ENCODE measurements around the gene SDK2.

The SDK2 gene

DNA sequence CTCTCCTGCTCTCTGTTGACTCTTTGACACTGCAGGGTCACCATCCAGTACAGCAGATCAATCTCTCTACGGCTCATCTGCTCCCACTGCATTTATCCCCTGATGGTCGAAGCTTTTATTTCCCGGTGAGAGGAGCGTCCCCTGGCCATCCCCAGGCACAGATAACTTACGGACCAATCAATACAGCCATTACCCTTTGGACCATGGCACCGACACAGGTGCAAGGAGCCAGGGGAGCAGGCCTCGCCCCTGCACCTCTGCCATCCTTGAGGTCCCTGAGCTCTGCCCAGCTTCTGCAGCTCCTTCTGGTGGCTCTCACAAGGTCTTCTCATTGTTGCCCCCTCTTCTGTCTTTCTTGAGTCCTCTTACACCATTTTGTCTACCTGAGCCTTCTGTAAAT lies 115.6 kb downstream of the SDK2 start:
- no peak for DNase-seq

DNA sequence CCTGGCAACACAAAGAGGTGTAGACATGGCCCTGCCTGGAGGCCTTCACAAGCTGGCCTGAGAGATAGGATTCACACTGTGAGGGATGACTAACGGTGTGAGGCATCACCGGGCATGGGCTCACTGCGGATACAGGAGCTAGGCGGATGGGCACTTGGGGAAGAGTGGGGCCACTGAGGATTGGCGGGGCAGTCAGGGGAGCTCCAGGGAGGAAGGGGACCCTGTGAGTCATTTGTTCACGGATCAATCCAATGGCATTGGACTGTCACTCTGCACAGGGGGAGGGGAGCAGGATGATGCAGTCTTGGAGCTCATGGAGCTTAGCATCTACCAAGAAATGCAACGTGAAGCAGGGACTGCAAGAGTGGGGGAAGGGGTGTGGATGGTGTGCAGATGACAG lies 117.3 kb downstream of the SDK2 start:
- no peak for DNase-seq

DNA sequence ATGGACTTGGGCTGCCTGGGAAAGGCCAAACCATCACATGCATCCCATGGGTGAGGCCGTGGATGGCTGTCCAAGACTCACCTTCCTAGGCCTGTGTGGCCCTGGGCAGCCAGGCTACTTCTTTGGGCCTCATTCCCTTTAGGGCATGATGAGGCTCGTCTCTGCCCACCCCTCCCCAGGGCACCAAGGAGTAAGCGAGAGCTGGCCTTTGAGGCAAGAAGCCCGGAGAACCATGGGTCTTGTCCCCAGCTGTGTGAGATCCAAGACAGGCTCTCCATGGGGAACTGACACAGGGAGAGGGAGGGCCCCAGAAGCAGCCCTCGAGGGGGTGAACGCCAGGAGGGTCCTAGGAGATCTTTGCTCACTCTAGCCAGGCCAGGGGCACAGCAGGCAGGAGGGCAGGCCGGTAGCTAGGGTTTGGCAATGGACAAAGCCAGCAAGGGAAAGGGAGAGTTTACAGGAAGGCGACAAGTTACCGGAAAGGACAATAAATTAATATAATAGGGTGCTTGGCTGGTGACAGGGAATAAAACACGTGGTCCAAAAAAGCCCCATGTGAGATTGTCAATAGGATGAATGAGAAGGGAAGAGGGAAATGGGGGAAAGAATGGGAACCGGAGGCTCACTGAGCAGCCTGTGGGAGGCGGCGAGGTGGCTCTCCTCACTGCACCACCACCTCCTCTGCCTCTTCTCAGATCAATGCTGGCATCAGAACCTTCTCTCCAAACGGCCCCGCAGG lies 119.1 kb downstream of the SDK2 start:
- no peak for DNase-seq

DNA sequence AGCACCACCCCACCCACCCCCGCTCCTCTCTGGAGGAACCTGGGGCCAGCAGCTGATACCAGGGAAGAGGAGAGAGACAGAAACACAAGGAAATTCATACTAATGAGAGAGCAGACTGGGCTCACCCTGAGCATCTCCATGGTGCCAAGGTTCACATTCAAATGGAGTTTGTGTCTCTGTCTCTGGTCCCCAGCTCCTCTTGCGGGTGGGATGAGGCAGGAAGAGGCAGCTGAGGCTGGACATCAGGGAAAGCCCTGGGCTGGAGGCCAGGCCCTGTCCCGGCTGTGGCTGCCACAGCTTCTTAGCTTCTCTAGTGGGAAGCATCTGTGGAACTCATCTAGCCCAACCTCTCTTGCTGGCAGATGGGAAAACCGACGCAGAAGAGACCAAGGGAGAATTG lies 121.5 kb downstream of the SDK2 start:
- DNase-seq = no peak

DNA sequence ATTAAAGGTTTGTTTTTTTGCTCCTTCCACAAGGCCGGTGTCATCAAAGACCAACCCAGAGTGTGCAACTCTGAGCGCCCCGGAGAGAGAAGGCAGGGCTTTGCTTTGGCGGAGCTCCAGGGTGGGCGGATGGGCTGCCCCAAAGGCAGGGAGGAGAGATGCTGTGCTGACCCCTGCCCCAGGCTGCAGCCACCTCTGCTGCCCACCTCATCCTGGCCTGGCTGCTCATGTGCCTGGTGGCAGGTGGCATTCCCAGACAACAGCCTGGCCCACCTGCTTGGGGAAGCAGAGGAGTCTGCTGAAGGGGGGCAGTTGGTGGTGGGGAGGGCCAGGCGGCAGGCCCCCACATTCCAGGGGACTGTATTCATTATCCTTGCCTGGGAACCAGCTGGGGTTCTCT lies 122.1 kb downstream of the SDK2 start:
- no peak for DNase-seq

DNA sequence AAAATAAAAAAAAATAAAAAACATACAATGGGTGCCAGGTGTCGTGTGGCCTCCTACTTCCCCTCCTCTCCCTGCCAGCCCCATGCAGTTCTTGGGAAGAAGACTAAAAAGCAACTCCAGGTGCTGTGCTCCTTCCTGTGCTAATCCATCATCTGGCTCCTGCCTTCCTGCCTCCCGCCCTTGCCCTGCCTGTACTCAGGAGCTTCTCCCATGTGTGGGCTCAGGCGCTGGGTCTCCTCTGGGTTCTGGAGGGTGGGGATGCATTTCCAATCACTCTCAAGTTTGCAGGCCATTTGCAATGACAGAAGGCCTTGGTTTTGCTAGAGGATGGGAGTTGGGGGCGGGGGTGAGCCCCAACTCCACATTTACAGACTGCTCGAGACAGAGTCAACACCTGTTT lies 122.9 kb downstream of the SDK2 start:
- no peak for DNase-seq

DNA sequence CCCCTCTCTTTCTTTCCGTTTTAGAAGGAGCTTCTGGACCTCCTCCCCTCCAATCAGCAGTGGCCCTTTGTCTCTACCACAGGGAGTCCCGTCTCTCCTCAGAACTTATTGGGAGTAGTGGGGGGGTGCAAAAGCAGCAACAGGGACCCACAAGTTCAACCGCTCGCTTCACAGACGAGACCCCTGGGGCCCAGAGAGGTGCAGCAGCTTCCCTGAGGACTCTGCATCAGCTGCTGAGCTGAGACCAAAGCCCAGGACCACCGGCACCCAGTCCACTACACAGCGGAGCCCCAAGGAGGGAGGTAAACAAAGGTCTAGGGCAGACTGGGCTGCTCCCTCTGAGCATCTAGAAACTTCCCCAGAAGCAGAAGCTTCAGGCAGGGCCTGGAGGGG lies 123.9 kb downstream of the SDK2 start:
- DNase-seq = no peak

DNA sequence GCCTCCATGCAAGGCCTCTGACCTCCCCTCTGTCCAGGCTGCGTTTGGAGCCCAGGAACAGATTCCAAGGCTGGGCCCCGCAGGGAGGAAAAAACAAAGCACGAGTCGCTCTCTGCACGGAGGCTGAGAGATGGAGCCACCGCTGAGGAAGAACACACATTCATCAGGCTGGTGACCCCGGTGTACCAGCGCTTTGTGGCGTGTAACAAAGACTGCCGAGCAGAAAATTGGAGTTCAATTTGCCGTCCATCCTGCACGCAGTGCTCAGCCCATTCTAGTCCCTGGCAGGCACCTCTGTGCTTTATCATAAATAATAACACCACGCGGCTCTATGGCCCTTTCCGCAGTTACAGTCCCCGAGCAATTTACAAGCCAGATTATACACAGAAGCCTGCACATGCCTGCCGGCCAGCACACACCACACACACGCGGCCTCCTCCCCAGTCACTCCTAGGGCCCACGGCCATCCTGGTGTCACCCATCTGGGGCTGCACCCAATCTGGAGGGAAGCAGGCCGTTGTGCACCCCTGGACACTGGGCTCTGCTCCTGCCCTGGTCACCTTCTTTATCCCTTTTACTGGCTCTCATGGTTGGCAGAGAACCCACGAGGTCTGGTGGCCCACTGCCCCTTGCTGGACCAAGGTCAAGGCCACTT lies 124.4 kb downstream of the SDK2 start:
- no peak for DNase-seq

DNA sequence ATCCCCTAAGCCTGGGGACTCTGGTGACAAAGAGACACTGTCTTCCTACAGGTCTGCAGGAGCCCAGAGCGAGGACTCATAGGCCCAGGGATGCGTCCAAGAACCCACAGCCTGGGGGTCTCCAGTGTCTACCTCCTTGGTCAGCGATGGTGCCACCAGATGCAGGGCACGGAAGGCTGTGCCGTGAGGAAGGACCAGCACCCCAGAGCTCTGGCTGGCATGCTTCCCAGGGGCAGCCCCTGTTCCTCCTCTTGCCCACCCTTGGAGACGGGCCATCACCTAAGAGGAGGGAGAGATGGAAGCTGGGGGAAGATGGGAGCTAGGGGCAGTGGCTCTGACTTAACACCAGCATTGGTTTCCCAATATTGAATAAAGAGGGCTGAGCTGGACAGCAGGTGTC lies 125.2 kb downstream of the SDK2 start:
- DNase-seq = no peak

DNA sequence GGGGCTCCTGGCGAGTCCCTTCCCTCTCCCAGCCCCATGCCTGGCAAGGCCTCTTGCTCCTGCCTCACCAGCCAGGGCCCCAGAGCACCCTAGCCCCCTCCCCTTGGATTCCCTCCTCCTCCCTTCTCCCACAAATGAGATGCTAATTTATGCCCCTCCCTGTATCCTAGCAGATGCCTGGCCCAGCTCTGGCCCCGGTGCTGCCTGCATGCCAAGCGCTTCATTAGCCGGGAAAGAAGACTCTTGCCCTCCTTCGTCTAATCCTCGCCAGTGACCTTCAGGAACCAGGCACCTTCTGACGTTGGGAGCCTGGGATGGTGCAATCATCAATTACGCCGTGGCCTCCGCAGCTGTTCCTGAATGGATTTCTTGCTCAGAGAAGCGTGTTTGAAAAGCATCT lies 127.8 kb downstream of the SDK2 start:
- no peak for DNase-seq

DNA sequence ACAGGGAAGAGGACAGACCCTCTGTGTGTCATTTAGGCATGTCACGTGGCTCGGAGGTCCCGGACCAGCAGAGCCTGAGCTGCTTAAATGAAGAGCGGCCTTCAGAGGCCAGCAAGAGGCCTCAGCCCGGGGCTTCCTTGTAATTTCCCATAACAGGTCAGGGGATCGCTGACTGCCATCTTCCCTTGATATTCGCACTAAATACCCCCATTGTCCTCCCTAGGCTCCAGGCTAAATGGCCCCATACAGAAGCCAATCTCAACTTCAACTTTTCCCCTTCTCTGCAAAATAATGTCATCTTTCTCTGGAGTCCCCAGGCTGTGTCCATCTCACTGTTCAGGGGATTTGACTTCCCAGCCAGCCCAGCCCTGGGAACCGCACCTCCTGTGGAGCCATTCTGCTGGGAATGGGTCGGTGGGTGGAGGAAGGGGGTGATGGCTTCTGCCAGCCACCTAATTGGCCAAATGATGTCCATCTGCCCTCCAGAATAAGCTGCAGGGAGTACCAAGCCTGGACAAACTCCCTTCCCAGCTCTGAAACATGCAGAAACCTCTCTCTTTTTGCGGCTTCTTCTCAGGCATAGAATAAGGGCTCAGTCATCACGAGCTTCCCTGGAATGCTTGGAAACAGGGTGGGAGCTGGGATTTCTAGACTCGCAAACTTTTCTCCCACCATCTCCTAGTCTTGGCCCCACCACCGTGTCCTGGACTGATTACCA lies 129.9 kb downstream of the SDK2 start:
- DNase-seq = no peak

DNA sequence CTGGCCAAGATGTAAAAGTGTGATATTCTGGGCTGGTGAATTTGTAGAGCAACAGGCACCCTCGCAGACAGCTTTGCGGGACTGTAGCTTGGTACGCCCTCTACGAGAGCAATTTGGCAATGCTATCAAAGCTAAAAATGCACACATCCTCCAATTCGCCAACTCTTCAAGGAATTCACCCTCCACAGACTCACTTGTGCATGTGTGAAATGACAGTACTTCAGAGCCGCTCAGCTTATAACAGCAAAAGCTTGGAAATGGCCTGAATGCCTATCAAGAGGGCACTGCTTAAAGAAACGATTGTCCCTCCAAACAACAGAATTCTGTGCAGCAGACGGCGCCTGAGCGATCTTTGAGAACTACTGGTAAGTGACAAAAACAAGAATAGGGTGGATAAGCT lies 130.8 kb downstream of the SDK2 start:
- no peak for DNase-seq

DNA sequence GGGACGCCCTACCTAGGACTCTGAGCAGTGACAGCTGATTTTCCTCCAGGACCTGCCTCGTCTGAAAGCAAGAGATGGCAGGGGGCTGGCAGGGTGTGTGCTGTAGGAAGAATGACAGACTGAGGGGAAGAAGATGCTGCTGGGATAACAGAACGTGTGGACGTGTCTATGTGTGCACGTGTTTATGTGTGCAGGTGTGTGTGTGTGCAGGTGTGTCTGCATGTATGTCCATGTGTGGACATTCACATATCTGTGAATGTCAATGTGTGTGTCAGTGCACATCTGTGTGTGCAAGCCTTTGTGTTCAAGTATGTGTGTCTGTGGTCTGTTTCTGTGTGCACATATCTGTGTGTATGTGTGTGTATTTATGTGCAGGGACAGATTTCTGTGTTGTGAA lies 132.5 kb downstream of the SDK2 start:
- DNase-seq = no peak

DNA sequence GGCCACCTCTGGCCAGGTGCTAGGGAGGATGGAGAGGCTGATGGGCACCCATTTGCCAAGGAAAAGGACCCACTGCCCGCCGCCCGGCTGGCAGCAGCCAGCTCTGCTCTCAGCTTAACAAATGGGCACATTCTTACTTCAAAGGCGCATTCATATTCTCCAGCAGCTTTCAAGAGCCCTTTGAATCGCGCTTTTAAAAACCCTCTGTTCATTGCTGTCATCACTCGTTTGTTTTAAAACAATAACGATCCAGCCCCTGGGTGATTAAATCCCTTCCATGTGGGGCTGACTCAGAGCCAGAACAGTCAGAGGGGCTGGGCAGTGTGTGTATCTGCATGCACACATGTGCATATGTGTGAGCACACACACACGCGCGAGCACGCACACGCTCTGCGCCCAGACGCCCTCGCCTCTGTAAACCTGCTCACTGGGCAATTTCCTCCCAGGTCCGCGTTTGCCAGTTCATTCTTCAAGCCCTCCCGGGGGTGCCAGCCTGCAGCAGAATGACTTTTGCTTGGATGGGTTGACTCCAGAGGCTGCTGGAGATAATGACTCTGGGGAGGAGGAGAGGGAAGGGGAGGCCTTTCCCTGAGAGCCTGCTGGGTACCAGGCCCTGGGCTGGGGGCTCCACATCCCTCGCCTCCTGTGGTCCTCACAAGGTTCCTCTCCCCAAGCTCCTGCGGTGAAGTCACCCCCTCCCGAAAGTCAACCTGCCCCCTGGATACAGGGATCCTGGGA lies 133.1 kb downstream of the SDK2 start:
- DNase-seq = no peak

DNA sequence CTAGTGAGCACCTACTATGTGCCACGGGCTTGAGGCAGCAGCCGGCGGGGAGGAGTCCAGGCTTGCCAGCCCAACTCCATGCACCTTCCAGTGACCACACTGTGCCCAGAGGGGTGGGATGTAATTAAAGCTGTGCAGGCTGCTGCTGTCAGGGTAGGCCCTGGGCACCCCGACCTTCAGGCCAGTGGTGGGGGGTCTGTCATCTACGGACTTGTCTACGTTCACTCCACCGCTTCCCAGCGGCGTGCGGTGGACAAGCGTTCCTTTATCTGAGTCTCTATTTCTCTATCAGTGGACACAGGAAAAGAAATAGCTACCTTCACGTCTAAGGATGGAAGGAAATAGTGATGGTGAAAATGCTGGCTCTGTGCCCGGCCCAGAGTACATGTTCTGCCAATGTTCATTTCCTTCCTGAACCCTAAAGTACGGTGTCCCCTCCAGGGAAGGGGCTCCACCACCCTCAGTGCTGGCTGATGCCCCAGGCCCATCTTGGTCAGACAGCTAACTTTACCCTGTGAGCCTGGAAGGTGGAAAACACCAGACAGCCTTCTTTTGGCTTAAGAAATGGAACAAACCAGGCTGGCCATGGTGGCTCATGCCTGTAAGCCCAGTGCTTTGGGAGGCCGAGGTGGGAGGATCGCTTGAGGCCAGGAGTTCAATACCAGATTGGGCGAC lies 135.2 kb downstream of the SDK2 start:
- DNase-seq = no peak

DNA sequence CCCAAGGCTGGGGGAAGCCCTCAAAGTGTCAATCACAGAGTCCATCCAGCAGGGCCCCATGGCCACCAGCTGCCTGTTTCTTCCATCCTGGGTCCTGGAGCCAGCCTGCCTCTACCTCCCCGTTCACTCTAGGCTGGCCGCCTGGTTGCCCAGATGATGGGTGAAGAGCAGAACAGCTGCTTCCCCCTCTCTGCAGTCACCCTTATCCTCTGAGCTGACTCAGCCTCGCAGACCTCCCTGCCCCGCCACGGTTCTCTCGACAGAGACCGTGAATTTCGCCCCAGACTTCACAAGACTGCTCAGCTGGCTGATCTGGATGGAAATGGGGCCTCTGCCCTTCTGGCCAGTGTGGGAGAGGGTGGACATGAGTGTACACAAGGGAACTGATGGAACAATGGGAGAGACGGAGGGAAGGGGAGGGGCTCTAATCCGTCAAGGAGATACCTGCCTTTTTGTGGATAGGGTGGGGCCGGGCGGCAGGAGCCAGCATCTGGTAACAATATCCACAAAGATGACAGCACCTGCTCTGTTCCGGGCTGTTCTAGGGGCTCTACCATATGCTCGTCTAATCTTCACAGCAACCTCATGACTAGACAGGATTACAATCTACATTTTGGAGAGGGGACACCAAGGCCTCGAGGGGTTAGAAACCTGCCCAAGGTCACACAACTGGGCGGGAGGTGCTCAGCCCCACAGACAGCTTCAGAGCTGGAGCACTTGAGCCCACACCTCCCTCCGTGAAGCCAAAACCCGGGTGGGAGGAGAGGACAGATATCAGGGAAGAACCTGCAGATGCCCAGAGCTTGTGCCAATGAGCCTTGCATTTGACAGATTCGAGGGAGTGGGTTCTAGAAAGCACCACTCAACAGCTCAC lies 136.0 kb downstream of the SDK2 start:
- DNase-seq = no peak

DNA sequence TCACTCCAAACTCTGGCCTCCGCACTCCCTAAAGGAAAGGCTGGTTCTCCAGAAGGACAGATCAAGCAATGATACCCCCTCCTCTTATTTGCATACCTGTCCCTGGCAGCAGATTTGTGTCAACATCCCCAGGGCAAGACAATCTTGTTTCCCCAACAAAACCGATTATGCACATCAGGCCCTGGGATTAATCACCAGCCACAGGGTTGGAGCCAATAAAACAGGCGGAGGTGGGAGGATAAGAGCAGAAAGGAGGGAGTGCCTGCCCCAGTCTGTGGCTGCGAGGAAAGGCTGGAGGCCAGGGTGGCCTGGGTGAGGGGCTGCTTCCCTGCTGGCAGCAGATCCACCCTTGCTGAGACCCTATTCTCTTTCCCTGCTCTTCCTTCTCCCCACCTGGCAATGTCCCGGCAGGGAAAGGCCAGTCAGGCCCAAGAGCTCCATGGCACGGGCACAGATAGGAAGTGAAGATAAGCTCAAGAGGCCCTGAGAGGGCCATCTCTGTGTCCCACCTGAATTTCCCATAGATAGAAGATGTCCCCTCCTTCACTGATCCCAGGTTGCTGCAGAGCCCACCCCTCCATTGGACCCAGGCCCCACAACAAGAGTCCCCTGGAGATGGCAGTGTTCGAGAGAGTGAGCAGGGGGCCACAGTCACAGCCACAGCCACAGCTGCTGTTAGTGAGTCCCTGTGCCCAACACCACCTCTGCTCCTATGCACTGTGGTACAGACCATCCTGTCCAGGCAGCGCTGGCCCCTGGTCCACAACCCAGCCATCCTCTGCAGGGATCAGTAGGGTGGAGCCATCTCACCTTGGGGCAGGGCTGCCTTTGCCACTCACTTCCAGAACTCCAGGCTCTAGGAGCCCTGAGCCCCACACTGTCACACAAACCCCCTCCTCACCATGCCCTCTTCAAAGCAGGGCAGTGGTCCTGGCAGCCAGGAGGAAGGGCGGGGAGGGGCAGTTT lies 137.5 kb downstream of the SDK2 start:
- no peak for DNase-seq

DNA sequence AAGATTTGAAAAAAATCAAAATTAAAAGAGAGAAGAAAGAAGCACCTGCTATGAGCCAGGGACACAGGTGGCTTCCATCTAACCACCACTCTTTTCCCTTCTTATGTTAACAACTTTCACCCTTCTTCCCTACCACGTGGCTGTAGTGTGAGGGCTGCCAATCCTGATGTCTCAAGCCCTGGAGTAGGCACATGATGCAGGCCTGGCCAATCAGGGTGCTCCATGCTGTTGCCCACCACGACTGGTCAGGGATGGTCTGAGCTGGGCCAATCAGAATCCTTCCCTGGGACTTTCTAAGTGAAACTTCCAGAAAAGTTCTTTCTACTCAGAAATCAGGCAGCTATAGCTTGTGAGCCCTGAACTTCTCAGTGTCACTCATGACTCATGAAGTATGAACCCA lies 140.7 kb downstream of the SDK2 start:
- DNase-seq = no peak

DNA sequence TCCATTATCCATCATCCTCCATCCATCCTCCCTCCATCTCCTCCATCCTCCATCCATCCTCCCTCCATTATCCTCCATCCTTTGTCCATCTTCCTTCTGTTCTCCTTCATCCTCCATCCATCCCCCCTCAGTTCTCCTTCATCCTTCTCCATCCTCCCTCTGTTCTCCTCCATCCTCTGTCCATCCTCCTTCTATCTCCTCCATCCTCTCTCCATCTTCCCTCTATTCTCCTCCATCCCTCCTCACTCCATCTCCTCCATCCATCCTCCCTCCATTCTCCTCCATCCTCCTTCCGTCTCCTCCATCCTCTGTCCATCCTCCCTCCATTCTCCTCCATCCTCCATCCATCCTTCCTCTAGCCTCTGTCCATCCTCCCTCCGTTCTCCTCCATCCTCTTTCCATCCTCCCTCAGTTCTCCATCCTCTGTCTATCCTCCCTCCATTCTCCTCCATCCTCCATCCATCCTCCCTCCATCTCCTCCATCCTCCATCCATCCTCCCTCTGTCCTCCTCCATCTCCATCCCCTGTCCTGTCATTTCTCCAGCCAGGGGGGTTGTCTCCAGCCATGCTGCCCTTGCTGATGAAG lies 143.7 kb downstream of the SDK2 start:
- DNase-seq = no peak

DNA sequence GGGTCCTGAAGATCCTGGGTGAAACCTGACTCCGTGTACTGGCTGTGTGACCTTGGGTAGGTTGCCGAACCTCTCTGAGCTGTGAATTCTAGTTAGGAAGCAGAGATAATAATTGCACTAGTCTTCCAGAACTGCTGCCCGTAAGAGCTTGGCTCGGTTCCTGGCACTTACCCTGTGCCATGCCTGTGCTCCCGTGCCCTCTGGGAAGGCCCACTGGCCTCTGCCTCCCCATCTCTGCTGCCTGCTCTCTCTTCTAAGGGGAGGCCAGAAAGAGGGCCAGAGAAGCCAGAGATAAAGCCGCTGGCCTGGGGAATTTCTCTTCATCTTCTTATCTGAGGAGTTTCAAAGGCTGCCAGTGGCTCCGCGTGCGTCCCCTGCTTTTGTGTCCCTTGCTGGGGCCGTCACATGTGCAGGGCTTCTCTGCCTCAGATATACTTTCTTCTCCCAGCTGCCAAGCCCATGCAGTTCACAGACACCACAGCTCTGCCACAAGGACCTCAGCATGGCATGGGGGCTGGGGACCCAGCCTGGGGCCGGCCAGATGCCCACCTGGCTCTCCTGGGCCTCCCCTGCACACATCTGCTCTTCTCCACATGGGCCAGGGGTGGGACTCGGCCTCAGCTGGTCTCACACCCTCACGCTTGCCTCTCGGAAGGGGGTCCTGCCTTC lies 145.2 kb downstream of the SDK2 start:
- DNase-seq = no peak
